Endometrial microvascular endothelial cells (primary cell): ENCODE results near the gene FOXN3. TPM values are rescaled to one million over a fixed set of nuclear protein-coding genes. Genes with fewer than 3 reads are reported as not detected.
"Not testable (repeated sequence)": the region's sequence is repeated elsewhere in the genome, so short reads cannot be mapped to it uniquely, and the experiment has no call there.

Source experiments
- in situ Hi-C: cut with HindIII; loops from 2 replicates; pipeline ENCODE4 v1.10.0; 2017; ENCODE audit warnings: low sequenced_read_pairs, low pct_unique_long_range_greater_than_20kb; ENCODE audit errors: inconsistent ontology term
- total RNA-seq: library from RNA; depleted of rRNA; stranded (reverse); fragments of >200 nt; gene quantifications from one replicate; pipeline ENCODE4 v1.2.3, GENCODE V29; 2015; ENCODE audit errors: inconsistent ontology term

Gene FOXN3
- total RNA-seq, 1 donor from 2014 or later: 49.3 TPM

GRCh38 chr14:89179891-89180404 lies 237.1 kb downstream of the FOXN3 start:
- in situ Hi-C loops: no loop called here

- in situ Hi-C loops: no loop called here
These were observed 238.1 kb downstream of the FOXN3 start for GRCh38 chr14:89178800-89179535.

GRCh38 chr14:89178376-89178775 lies 238.7 kb downstream of the FOXN3 start:
- in situ Hi-C loops: no loop called here

GRCh38 chr14:89175881-89176799 lies 240.9 kb downstream of the FOXN3 start:
- in situ Hi-C loops: no loop called here

- in situ Hi-C loops: no loop called here
These were observed 245.4 kb downstream of the FOXN3 start for GRCh38 chr14:89171628-89172027.

GRCh38 chr14:89171168-89171567 lies 245.9 kb downstream of the FOXN3 start:
- in situ Hi-C loops: no loop called here

- in situ Hi-C loops: no loop called here
These were observed 249.3 kb downstream of the FOXN3 start for GRCh38 chr14:89167705-89168104.

GRCh38 chr14:89166633-89167032 lies 250.4 kb downstream of the FOXN3 start:
- in situ Hi-C loops: no loop called here

GRCh38 chr14:89165189-89166181 lies 251.5 kb downstream of the FOXN3 start:
- in situ Hi-C loops: no loop called here

GRCh38 chr14:89164168-89165073 lies 252.6 kb downstream of the FOXN3 start:
- in situ Hi-C loops: no loop called here

- in situ Hi-C loops: no loop called here
These were observed 253.9 kb downstream of the FOXN3 start for GRCh38 chr14:89163031-89163636.

- in situ Hi-C loops: no loop called here
These were observed 254.4 kb downstream of the FOXN3 start for GRCh38 chr14:89162586-89162985.

- in situ Hi-C loops: no loop called here
These were observed 256.6 kb downstream of the FOXN3 start for GRCh38 chr14:89160437-89160836.

GRCh38 chr14:89158701-89159100 lies 258.3 kb downstream of the FOXN3 start:
- in situ Hi-C loops: no loop called here

- in situ Hi-C loops: not testable (repeated sequence)
These were observed 258.9 kb downstream of the FOXN3 start for GRCh38 chr14:89158104-89158503.

GRCh38 chr14:89155491-89155890 lies 261.5 kb downstream of the FOXN3 start:
- in situ Hi-C loops: no loop called here

- in situ Hi-C loops: not testable (repeated sequence)
These were observed 265.3 kb downstream of the FOXN3 start for GRCh38 chr14:89151693-89152092.
